Vagina (tissue), 2 donors: Measurements from ENCODE around the gene WDR70. TPM values are rescaled to one million over a fixed set of nuclear protein-coding genes. Genes with fewer than 3 reads are reported as not detected.

Source experiments
- DNase-seq, 2 donors: peaks; one replicate each; pipeline ENCODE4 v3.0.0-alpha.2; 2017; ENCODE audit errors: extremely low spot score in 2 of 2
- H3K27ac ChIP-seq: fragments of 200-600 bp; sonication (generic); one replicate; pipeline ENCODE4 v1.5.1; 2019
- H3K27me3 ChIP-seq: fragments of 200-600 bp; sonication (generic); one replicate; pipeline ENCODE4 v1.5.1; 2019
- H3K36me3 ChIP-seq, 2 donors: fragments of 200-600 bp; sonication (generic); one replicate each; pipeline ENCODE4 v1.5.1; 2017 to 2019
- H3K4me1 ChIP-seq: fragments of 200-600 bp; sonication (generic); one replicate; pipeline ENCODE4 v1.5.1; 2019
- H3K4me3 ChIP-seq, 2 donors: fragments of 200-600 bp; sonication (generic); 1 replicate in 1 of 2; 2 replicates in 1 of 2; pipeline ENCODE4 v1.5.1; 2016 to 2019
- H3K9me3 ChIP-seq: fragments of 200-600 bp; sonication (generic); one replicate; pipeline ENCODE4 v1.5.1; 2019
- POLR2A ChIP-seq, 2 donors: fragments of 450-650 bp; IDR thresholded peaks; one replicate each; pipeline ENCODE4 v1.6.1; 2017; ENCODE audit warnings: antibody characterized with exemption in 2 of 2, mild to moderate bottlenecking in 2 of 2, moderate library complexity in 2 of 2
- POLR2AphosphoS5 ChIP-seq, 2 donors: sonication (generic); formaldehyde crosslinking; IDR thresholded peaks; one replicate each; pipeline ENCODE4 v1.9.0; 2017; ENCODE audit warnings: antibody characterized with exemption in 2 of 2, mild to moderate bottlenecking in 2 of 2, low read depth in 1 of 2; ENCODE audit not compliant: insufficient read depth in 1 of 2
- intact Hi-C: fragments of 100-400 bp; cut with DNase I; formaldehyde crosslinking; loops from one replicate; pipeline ENCODE4 v1.15.1; 2023
- total RNA-seq: library from RNA; depleted of rRNA; stranded (reverse); fragments of >200 nt; gene quantifications from one replicate; pipeline ENCODE4 v1.2.3, GENCODE V29; 2016
- TF ChIP-seq, protein P1 (sequence below), 3 experiments: fragments of 450-650 bp in 2 of 3; fragments of 200-600 bp in 1 of 3; sonication (generic) in 1 of 3; IDR thresholded peaks; one replicate each; pipeline ENCODE4 v1.5.1; 2017 to 2019; ENCODE audit warnings: antibody characterized with exemption in 3 of 3, mild to moderate bottlenecking in 2 of 3, moderate library complexity in 2 of 3

Gene WDR70
- total RNA-seq, 1 donor from 2014 or later = 31.4 TPM

DNA sequence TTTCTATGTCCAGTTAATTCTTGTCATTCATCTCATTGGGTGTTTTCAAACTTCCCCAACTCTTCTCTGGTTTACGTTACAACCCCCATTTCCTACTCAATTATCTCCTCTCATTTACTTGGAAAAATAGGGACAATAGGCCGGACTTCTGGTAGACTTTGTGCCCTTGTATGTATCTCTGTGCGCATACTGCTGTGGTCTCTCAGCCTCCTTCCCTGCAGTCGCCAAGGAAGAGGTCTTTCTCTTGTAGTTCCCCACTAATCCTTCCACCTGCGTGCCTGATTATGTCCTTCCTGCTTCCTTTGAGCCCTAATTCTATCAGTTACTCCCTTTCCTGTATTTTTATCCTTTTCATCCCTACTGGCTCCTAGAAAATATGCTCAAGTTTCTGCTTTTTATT is 284.4 kb downstream of the WDR70 start:
- DNase-seq = no peak
- Histone ChIP-seq H3K4me3 (no peak overlapping the region), H3K27ac (no peak overlapping the region), H3K9me3 (no peaks in the 10 kb centered on the region), H3K27me3 (no peaks in the 10 kb centered on the region), H3K36me3 (no peaks in the 10 kb centered on the region), H3K4me1 (no peaks in the 10 kb centered on the region)
- no peak for TF ChIP-seq POLR2AphosphoS5 (IDR thresholded peaks at IDR 0.05; ENCODE audit: insufficient read depth in 1 of 2, low read depth in 1 of 2)
- TF ChIP-seq, protein P1, sequence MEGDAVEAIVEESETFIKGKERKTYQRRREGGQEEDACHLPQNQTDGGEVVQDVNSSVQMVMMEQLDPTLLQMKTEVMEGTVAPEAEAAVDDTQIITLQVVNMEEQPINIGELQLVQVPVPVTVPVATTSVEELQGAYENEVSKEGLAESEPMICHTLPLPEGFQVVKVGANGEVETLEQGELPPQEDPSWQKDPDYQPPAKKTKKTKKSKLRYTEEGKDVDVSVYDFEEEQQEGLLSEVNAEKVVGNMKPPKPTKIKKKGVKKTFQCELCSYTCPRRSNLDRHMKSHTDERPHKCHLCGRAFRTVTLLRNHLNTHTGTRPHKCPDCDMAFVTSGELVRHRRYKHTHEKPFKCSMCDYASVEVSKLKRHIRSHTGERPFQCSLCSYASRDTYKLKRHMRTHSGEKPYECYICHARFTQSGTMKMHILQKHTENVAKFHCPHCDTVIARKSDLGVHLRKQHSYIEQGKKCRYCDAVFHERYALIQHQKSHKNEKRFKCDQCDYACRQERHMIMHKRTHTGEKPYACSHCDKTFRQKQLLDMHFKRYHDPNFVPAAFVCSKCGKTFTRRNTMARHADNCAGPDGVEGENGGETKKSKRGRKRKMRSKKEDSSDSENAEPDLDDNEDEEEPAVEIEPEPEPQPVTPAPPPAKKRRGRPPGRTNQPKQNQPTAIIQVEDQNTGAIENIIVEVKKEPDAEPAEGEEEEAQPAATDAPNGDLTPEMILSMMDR (IDR thresholded peaks at IDR 0.05) = no peak
- TF ChIP-seq POLR2A (IDR thresholded peaks at IDR 0.05) = no peak
- intact Hi-C loops = no loop called here

DNA sequence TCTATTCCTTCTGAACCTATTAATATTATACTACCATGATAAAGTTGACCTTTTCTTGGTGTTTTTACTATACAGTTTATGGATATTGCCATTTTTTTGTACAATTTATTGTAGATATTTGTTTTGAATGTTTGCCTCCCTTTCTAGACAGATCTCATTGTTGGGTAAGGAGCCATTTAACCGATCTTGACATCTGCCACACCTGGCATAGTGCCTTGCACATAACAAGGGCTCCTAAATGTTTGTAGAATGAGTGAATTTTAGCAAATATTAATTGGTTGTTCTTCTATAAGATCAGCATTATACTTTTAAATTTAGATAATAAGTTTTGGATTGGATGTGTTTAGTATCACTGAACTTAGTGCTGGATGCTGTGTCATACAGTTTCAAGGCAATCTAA is 285.4 kb downstream of the WDR70 start:
- no peak for TF ChIP-seq POLR2A (IDR thresholded peaks at IDR 0.05)
- TF ChIP-seq, protein P1 (IDR thresholded peaks at IDR 0.05) = no peak
- no peak for TF ChIP-seq POLR2AphosphoS5 (IDR thresholded peaks at IDR 0.05; ENCODE audit: insufficient read depth in 1 of 2, low read depth in 1 of 2)

DNA sequence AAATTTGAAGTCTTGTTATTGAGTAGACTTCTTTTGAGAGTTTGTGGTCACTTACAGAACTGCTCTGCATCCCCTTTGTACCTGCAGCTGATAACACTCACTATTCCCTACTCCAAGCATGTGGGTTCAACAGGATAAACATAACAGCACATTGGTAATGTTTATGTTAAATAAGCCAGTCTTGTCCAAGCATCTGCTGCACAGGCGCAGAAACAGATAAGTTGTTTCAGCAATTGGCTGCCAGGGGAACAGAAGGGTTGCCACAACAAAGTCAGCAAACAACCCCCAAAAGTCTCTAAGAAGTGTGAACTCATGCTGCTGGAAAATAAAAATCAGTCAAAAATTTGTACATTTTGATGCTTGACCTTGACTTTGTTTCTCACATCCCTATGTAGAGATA is 286.2 kb downstream of the WDR70 start:
- intact Hi-C loops = no loop called here
- Histone ChIP-seq H3K4me1 (no peaks in the 10 kb centered on the region), H3K4me3 (no peak overlapping the region), H3K36me3 (no peaks in the 10 kb centered on the region), H3K27me3 (no peaks in the 10 kb centered on the region), H3K9me3 (no peaks in the 10 kb centered on the region), H3K27ac (no peak overlapping the region)
- no peak for DNase-seq
- TF ChIP-seq, protein P1 (IDR thresholded peaks at IDR 0.05) = no peak
- TF ChIP-seq POLR2A (IDR thresholded peaks at IDR 0.05) (no peak), POLR2AphosphoS5 (IDR thresholded peaks at IDR 0.05; ENCODE audit: insufficient read depth in 1 of 2, low read depth in 1 of 2) (no peak)

More for the DNA sequence above, 285.4 kb downstream of the WDR70 start:
- Histone ChIP-seq H3K9me3 (no peaks in the 10 kb centered on the region), H3K27me3 (no peaks in the 10 kb centered on the region), H3K36me3 (no peaks in the 10 kb centered on the region), H3K4me3 (no peak overlapping the region), H3K4me1 (no peaks in the 10 kb centered on the region), H3K27ac (no peak overlapping the region)
- DNase-seq = no peak
- intact Hi-C loops = no loop called here

DNA sequence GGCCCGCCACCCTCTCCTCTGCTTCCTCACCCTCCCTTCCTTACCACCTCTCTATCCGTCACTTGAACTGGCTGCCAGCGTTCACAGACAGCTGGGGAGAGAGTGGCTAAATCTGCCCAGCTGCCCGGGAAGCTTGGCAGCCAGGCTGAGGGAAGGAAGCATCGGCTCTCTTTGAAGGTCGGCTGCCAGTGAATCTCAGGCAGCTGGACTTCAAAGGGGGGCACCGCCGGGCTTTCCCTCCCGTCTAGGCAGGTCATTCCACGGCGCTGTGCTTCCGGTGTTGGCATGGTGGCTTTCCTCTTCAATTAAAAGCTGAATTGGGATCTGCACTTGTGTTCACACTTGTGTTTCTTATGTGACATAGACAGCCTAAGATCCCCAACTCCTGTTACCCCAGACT is 286.8 kb downstream of the WDR70 start:
- no peak overlapping the region for H3K27ac ChIP-seq
- DNase-seq = no peak
- no peak for TF ChIP-seq POLR2A (IDR thresholded peaks at IDR 0.05)
- TF ChIP-seq, protein P1 (IDR thresholded peaks at IDR 0.05) = no peak
- TF ChIP-seq POLR2AphosphoS5 (IDR thresholded peaks at IDR 0.05; ENCODE audit: insufficient read depth in 1 of 2, low read depth in 1 of 2) = no peak
- no peaks in the 10 kb centered on the region for H3K9me3 ChIP-seq
- intact Hi-C loops = no loop called here
- H3K36me3 ChIP-seq = no peaks in the 10 kb centered on the region
- H3K4me3 ChIP-seq = no peak overlapping the region
- no peaks in the 10 kb centered on the region for H3K27me3 ChIP-seq
- no peaks in the 10 kb centered on the region for H3K4me1 ChIP-seq

DNA sequence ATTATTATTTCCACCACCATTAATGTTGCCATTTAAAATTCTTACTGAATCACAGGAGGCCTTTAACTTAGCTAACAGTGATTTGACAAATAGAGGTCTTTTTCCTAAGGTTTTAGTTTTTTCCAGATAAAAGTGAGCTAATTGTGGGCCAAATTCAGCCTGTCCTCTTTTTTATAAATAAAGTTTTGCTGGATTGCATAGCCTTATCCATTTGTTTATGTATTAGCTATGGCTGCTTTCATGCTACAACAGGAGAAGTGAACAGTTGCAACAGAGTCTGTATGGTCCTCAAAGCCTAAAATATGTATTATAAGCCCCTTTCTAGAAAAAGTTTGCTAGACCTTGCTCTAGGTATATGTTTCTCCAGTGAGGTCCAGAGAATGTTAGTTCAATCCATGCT is 288.3 kb downstream of the WDR70 start:
- Histone ChIP-seq H3K36me3 (no peaks in the 10 kb centered on the region), H3K4me1 (no peaks in the 10 kb centered on the region), H3K4me3 (no peak overlapping the region), H3K9me3 (no peaks in the 10 kb centered on the region), H3K27ac (no peak overlapping the region), H3K27me3 (no peaks in the 10 kb centered on the region)
- DNase-seq = no peak
- intact Hi-C loops = no loop called here
- TF ChIP-seq, protein P1 (IDR thresholded peaks at IDR 0.05) = no peak
- TF ChIP-seq POLR2AphosphoS5 (IDR thresholded peaks at IDR 0.05; ENCODE audit: insufficient read depth in 1 of 2, low read depth in 1 of 2) = no peak
- TF ChIP-seq POLR2A (IDR thresholded peaks at IDR 0.05) = no peak
